SK-N-SH (cell line): ENCODE data around the gene WDHD1. TPM values are rescaled to one million over a fixed set of nuclear protein-coding genes. Genes with fewer than 3 reads are reported as not detected.
A peak's percentile ranks its signal among the peaks of the same experiment; 100 is the strongest.

Source experiments
- CTCF ChIA-PET: fragments of 300-600, 350-600 bp; formaldehyde crosslinking; extraction: SDS; loops from one replicate; lab custom pipeline; 2021; lab: Yijun Ruan, JAX
- POLR2A ChIA-PET: fragments of 350-600 bp; sonication (Branson Sonifier 250); formaldehyde crosslinking; extraction: SDS; loops from one replicate; lab custom pipeline; 2020; ENCODE audit warnings: antibody characterized with exemption, inconsistent platforms; lab: Yijun Ruan, JAX
- DNase-seq: peaks from one replicate; pipeline ENCODE4 v3.0.0; 2012
- H2AFZ ChIP-seq: fragments of 200-600 bp; sonication (generic); 2 replicates; pipeline ENCODE4 v1.8.1; 2016; ENCODE audit warnings: antibody characterized with exemption, mild to moderate bottlenecking, low read depth
- H3F3A ChIP-seq: fragments of 200-600 bp; sonication (generic); replicated peaks from 2 replicates; pipeline ENCODE3; 2016; ENCODE audit warnings: antibody characterized with exemption, mild to moderate bottlenecking; ENCODE audit not compliant: insufficient read depth
- H3K27ac ChIP-seq, 2 experiments: fragments of 200-500 bp in 1 of 2; fragments of 200-600 bp in 1 of 2; sonication (Bioruptor generic) in 1 of 2; sonication (generic), shearing (Covaris generic) in 1 of 2; 2 replicates each; pipeline versions ENCODE4 v1.5.1 to v1.6.1; 2014 to 2016; ENCODE audit warnings: low read depth in 2 of 2, inconsistent platforms in 1 of 2, low read length in 1 of 2, mild to moderate bottlenecking in 1 of 2, mixed read lengths in 1 of 2
- H3K27me3 ChIP-seq: fragments of 200-600 bp; sonication (generic), shearing (Covaris generic); 2 replicates; pipeline ENCODE4 v1.6.1; 2016; ENCODE audit warnings: mixed run types; ENCODE audit not compliant: insufficient read depth
- H3K36me3 ChIP-seq, 2 experiments: fragments of 200-500 bp in 1 of 2; fragments of 200-600 bp in 1 of 2; sonication (Bioruptor generic) in 1 of 2; sonication (generic) in 1 of 2; replicated peaks in 1 of 2; 2 replicates each; pipeline versions ENCODE3 to v1.5.1; 2014 to 2016; ENCODE audit warnings: low read length in 1 of 2, mild to moderate bottlenecking in 1 of 2; ENCODE audit not compliant: insufficient read depth in 2 of 2, control insufficient read depth in 1 of 2
- H3K4me1 ChIP-seq, 2 experiments: fragments of 200-500 bp in 1 of 2; fragments of 200-600 bp in 1 of 2; sonication (Bioruptor generic) in 1 of 2; sonication (generic), shearing (Covaris generic) in 1 of 2; 2 replicates each; pipeline versions ENCODE4 v1.5.1 to v1.6.1; 2014 to 2016; ENCODE audit warnings: low read depth in 1 of 2, low read length in 1 of 2, mixed run types in 1 of 2; ENCODE audit not compliant: insufficient read depth in 2 of 2, control insufficient read depth in 1 of 2
- H3K4me2 ChIP-seq: fragments of 200-600 bp; sonication (generic), shearing (Covaris generic); 2 replicates; pipeline ENCODE4 v1.6.1; 2017; ENCODE audit warnings: mixed run types
- H3K4me3 ChIP-seq, 2 experiments: fragments of 200-500 bp in 1 of 2; fragments of 200-600 bp in 1 of 2; sonication (Bioruptor generic) in 1 of 2; sonication (generic), shearing (Covaris generic) in 1 of 2; 2 replicates each; pipeline versions ENCODE4 v1.5.1 to v1.8.1; 2014 to 2016; ENCODE audit warnings: low read depth in 2 of 2, inconsistent platforms in 1 of 2, low read length in 1 of 2, mild to moderate bottlenecking in 1 of 2, mixed read lengths in 1 of 2, moderate library complexity in 1 of 2
- H3K79me2 ChIP-seq: fragments of 200-600 bp; sonication (generic); 2 replicates; pipeline ENCODE4 v1.8.1; 2017; ENCODE audit warnings: mild to moderate bottlenecking; ENCODE audit not compliant: insufficient read depth
- H3K9ac ChIP-seq: fragments of 200-600 bp; sonication (generic); 2 replicates; pipeline ENCODE4 v1.6.1; 2017; ENCODE audit warnings: mixed run types
- H3K9me2 ChIP-seq: fragments of 200-600 bp; sonication (generic); 2 replicates; pipeline ENCODE4 v1.6.1; 2017; ENCODE audit warnings: mixed run types
- H3K9me3 ChIP-seq: fragments of 200-600 bp; sonication (generic); 2 replicates; pipeline ENCODE4 v1.6.1; 2017; ENCODE audit warnings: mixed run types, mild to moderate bottlenecking, moderate library complexity
- H4K20me1 ChIP-seq: fragments of 200-600 bp; sonication (generic); 2 replicates; pipeline ENCODE4 v1.6.1; 2017; ENCODE audit warnings: mild to moderate bottlenecking, mixed run types; ENCODE audit not compliant: insufficient read depth
- CTCF ChIP-seq: fragments of 200-600 bp; sonication (generic); IDR thresholded peaks from 2 replicates; pipeline ENCODE4 v1.6.1; 2017; ENCODE audit warnings: antibody characterized with exemption, mild to moderate bottlenecking, moderate library complexity
- FOSL2 ChIP-seq: IDR thresholded peaks from 2 replicates; pipeline ENCODE4 v1.4.0; 2012; ENCODE audit warnings: low read depth, mild to moderate bottlenecking, moderate library complexity, borderline replicate concordance
- FOXJ3 ChIP-seq: sonication (generic); formaldehyde crosslinking; IDR thresholded peaks from 2 replicates; pipeline ENCODE4 v1.5.1; 2020; ENCODE audit warnings: mild to moderate bottlenecking, missing genetic modification reagents
- IRF3 ChIP-seq: fragments of 150-350 bp; IDR thresholded peaks from 2 replicates; pipeline ENCODE4 v1.6.1; 2016; ENCODE audit warnings: mild to moderate bottlenecking, low read depth, low read length
- JUND ChIP-seq: IDR thresholded peaks from 2 replicates; pipeline ENCODE4 v1.4.0; 2012
- PBX3 ChIP-seq: IDR thresholded peaks from 2 replicates; pipeline ENCODE4; 2012
- POLR2AphosphoS5 ChIP-seq: IDR thresholded peaks from 2 replicates; pipeline ENCODE4 v1.6.1; 2012; ENCODE audit warnings: low read depth, low read length
- RAD21 ChIP-seq: IDR thresholded peaks from 2 replicates; pipeline ENCODE4 v1.6.1; 2012; ENCODE audit warnings: mild to moderate bottlenecking, low read length
- SMC3 ChIP-seq: IDR thresholded peaks from 2 replicates; pipeline ENCODE4 v1.6.1; 2012; ENCODE audit warnings: low read depth, low read length, improper control_type of control experiment
- TAF1 ChIP-seq: IDR thresholded peaks from 2 replicates; pipeline ENCODE4 v1.6.1; 2012; ENCODE audit warnings: low read depth, mild to moderate bottlenecking, low read length, moderate library complexity, borderline replicate concordance
- TCF12 ChIP-seq: IDR thresholded peaks from 2 replicates; pipeline ENCODE4 v1.4.0; 2012
- YY1 ChIP-seq: IDR thresholded peaks from 2 replicates; pipeline ENCODE4 v1.4.0; 2012; ENCODE audit warnings: low read depth, mild to moderate bottlenecking
- WGBS: methylation state at CpG from one replicate; pipeline ENCODE4 v1.1.6; 2017; ENCODE audit warnings: low lambda C conversion rate; 5-methylcytosine and 5-hydroxymethylcytosine counted together
- polyA plus RNA-seq, 3 experiments: library from polyadenylated mRNA; depleted of rRNA; stranded (reverse); fragments of >200 nt; gene quantifications; 2 replicates each; pipeline ENCODE4 v1.2.3, GENCODE V29; 2012

The WDHD1 gene
- polyA plus RNA-seq, 1 of the 3 experiments (the other 2 are of a cell fraction): 2.9 TPM

GRCh38 chr14:54894995-54895394 lies 131.9 kb downstream of the WDHD1 start:
- no peaks in the 10 kb centered on the region for H4K20me1 ChIP-seq
- H3K36me3 ChIP-seq: no peaks in the 10 kb centered on the region
- no peak overlapping the region for H3K9ac ChIP-seq
- peaks cover 0 to 11% of the 10 kb centered on the region in 2 experiments; a peak in 2 of 4 replicates for H3K4me1 ChIP-seq
- 36% methylated on average over 3 of the region's 3 CpGs for WGBS
- no peak overlapping the region for H3K4me3 ChIP-seq
- no peaks in the 10 kb centered on the region for H3K9me2 ChIP-seq
- H3K27me3 ChIP-seq: no peaks in the 10 kb centered on the region
- POLR2A ChIA-PET: no interaction called here
- H2AFZ ChIP-seq: peak overlapping the region; percentile 59; the same call in 1 of the 2 replicates
- TF ChIP-seq IRF3 (no peak), FOSL2 (peak; percentile 49; the same call in 1 of the 2 replicates), YY1 (peak; percentile 29; the same call in 1 of the 2 replicates), POLR2AphosphoS5 (no peak), JUND (peak; percentile 45), TCF12 (peak; percentile 60; the same call in 1 of the 2 replicates), PBX3 (peak; percentile 39; the same call in 1 of the 2 replicates)
- TF ChIP-seq, all 33 proteins: peak for 5
- CTCF ChIA-PET: interaction anchor here (0.9 kb wide), 2 partner anchors 10 to 122 kb away, joined by 3 to 4 read pairs; no protein-coding TSS in a partner anchor
- DNase-seq: no peak
- H3K27ac ChIP-seq: peak overlapping the region; percentile 41 to 53; a peak in 3 of 4 replicates
- H3F3A ChIP-seq: no peaks in the 10 kb centered on the region
- no peaks in the 10 kb centered on the region for H3K79me2 ChIP-seq
- no peak overlapping the region; the same call in 1 of the 2 replicates for H3K4me2 ChIP-seq
- no peaks in the 10 kb centered on the region for H3K9me3 ChIP-seq

GRCh38 chr14:54893151-54893760 lies 133.6 kb downstream of the WDHD1 start:
- POLR2A ChIA-PET: no interaction called here

More at GRCh38 chr14:54893151-54893760, 133.6 kb downstream of the WDHD1 start:
- CTCF ChIA-PET: interaction anchor here (0.7 to 2.0 kb wide), 8 partner anchors 10 to 108 kb away, joined by 3 to 5 read pairs (median 3); partner anchors contain the start of gene GCH1
- TF ChIP-seq TAF1 (peak; percentile 23; the same call in 1 of the 2 replicates), RAD21 (peak; percentile 60), CTCF (peak; percentile 85), FOXJ3 (CRISPR knock-in tag) (no peak), SMC3 (peak; percentile 51)
- peaks cover 0 to 22% of the 10 kb centered on the region in 2 experiments; a peak in 2 of 4 replicates for H3K4me1 ChIP-seq
- no peaks in the 10 kb centered on the region for H3K36me3 ChIP-seq
- H2AFZ ChIP-seq: no peak overlapping the region
- peak overlapping the region in 1 of 2 experiments; percentile 39; a peak in 1 of 4 replicates for H3K27ac ChIP-seq
- peak; percentile 51 for DNase-seq
- H3F3A ChIP-seq: no peaks in the 10 kb centered on the region
- WGBS: 67% methylated on average over 3 of the region's 3 CpGs
- no peaks in the 10 kb centered on the region for H3K27me3 ChIP-seq
- no peak overlapping the region; a peak in 1 of 4 replicates for H3K4me3 ChIP-seq
- no peak overlapping the region for H3K9ac ChIP-seq
- no peaks in the 10 kb centered on the region for H3K9me2 ChIP-seq
- H4K20me1 ChIP-seq: no peaks in the 10 kb centered on the region
- no peaks in the 10 kb centered on the region for H3K79me2 ChIP-seq
- H3K9me3 ChIP-seq: no peaks in the 10 kb centered on the region
- no peak overlapping the region for H3K4me2 ChIP-seq
